GM12873 (cell line): ENCODE data around the gene LRRN3.

Experiments used
- TF ChIP-seq, protein P1 (sequence below): IDR thresholded peaks from 2 replicates; pipeline ENCODE4 v1.5.1; 2012; ENCODE audit warnings: low read depth, mild to moderate bottlenecking, moderate library complexity, low read length, control low read depth; ENCODE audit not compliant: insufficient read depth; ENCODE audit errors: missing control alignments

LRRN3 gene

DNA sequence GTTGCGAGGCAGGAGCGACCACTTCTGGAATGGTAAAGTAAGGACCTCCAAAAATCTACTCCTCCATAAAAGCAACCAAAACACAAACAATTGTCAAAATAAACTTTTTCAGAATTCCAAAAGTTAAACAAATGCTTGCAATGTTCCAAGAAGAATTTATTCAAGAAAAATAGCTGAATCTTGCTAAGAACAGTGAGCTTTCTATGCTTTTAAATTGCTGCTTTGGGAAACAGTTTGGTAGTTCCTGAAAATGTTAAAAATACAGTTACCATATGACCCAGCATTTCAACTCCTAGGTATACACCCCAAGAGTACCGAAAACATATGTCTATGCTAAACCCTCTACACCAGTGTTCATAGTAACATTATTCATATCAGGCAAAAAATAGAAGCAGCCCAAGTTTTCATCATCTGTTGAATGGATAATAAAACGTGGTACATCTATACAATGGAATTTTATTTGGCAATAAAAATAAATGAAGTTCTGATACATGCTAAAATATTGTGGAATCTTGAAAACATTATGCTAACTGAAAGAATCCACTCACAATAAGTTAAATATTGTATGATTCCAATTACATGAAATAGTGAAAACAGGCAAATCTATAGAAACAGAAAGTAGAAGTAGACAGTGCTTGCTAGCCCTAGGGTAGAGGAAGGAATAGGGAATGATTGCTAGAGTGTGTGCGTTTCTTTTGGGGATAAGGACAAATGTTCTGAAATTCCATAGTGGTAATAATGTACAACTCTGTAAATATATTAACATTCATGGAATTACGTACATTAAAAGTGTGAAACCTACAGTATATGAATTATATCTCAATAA lies 57.0 kb downstream of the LRRN3 start:
- TF ChIP-seq, protein P1, sequence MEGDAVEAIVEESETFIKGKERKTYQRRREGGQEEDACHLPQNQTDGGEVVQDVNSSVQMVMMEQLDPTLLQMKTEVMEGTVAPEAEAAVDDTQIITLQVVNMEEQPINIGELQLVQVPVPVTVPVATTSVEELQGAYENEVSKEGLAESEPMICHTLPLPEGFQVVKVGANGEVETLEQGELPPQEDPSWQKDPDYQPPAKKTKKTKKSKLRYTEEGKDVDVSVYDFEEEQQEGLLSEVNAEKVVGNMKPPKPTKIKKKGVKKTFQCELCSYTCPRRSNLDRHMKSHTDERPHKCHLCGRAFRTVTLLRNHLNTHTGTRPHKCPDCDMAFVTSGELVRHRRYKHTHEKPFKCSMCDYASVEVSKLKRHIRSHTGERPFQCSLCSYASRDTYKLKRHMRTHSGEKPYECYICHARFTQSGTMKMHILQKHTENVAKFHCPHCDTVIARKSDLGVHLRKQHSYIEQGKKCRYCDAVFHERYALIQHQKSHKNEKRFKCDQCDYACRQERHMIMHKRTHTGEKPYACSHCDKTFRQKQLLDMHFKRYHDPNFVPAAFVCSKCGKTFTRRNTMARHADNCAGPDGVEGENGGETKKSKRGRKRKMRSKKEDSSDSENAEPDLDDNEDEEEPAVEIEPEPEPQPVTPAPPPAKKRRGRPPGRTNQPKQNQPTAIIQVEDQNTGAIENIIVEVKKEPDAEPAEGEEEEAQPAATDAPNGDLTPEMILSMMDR = no peak

DNA sequence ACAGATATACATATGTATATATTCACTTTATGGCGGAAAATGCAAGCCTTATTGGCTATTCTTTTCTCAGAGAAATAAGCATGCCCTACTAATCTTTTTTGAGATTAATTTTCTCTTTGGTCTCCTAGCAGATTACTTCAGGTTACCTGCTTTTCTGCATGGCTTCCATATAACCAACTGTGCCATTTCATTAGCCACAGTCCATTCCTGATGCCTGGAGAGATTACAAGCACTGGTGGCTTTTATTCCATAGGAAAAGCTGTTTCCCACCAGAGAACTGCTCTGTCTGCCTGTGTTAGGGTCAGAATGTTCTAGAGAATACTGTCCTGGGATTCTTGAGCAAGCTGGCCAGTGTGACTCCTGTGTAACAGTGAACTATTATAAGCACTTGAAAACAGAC lies 59.8 kb downstream of the LRRN3 start:
- TF ChIP-seq, protein P1 = no peak

DNA sequence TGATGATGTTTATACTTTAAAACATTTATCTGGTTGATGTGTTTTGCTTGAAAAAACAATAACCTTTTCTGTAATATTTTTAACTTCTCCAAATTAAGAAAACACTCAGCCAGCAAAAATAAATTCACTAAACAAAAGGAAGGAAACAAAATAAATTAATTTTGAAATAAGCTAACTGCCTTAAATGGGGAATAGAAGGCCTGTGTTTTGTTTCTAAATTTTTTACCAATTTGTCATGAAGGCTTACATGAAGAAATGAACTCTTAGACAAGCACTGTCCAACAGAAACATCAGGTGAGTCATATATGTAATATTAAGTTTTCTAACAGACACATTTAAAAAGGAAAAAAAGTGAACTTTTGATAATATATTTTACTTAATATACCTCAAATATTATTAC lies 68.5 kb downstream of the LRRN3 start:
- TF ChIP-seq, protein P1 = no peak

DNA sequence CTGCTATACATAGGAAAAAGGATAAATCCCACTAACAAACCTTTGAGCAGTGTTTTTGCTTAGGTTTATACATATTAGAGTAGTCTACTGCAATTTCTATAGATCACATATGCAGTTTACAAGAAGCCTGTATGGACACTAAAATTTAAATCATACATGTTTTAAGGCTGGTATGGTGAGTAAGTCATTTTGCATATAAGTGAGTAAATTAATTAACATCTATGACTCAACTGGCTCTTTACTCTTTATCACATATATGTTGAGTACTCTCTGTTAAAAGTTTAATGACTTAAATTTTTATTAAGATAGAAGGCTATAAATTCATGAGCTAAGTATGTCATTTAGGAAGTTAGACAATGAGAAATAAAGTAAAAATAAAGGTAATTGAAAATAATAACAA lies 69.4 kb downstream of the LRRN3 start:
- TF ChIP-seq, protein P1 = no peak

DNA sequence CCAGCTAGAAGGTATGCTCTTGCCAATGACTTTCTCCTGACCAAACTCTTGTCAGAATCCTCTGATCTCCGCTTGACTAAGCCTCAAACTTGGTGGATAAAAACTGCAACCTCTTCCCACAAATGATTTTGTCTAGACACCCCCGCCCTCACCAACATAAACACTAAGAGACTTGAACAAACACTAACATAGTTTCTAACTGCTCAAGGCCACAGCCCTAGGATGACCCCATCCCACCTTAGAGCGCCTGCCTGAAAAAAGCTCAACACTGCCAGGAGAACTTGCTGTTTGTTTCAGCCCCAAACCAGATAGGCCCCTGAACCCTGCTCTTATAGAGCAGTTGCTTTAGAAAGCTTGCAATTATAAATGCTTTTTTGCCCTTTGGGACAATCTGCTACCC lies 71.8 kb downstream of the LRRN3 start:
- TF ChIP-seq, protein P1 = no peak

DNA sequence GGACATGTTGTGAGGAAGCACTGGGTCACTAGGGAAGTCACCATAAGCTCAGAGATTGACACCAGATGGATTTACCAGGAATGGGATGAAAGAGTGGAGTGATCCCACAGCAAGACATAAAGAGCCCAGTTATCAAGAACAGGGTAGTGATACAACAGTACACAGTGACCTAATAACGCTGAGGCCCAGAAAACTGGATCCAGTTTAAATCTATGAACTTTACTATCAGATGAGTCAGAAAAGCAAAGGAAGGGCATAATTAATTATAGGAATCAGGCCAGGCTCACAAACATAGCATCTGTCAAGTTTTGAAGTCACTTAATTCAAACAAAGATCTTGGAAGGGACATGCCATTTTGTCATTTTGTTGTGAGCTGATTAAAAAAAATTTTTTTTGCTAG lies 73.5 kb downstream of the LRRN3 start:
- TF ChIP-seq, protein P1 = no peak

DNA sequence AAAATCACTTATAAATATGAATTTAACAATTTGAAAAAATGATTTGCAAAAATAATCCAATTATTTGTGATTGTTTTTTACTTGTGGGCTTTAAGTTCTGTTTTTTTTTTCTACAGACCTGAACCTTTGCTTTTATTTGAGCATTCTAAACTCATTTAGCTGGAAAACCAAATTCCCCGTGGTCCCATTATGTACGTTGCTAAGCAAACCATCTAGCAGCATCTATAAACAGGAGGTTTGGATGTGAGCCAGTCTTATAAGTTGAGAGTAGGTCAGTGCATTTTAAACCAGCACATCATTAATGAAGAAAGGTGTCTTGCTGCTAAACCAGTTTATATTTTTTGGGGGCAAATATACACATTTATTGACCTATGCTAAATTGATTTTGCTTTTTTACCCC lies 77.3 kb downstream of the LRRN3 start:
- TF ChIP-seq, protein P1 = no peak
